GM12864 (cell line): ENCODE measurements around the gene ZDHHC7.

ENCODE experiments used
- DNase-seq: peaks from one replicate; pipeline ENCODE4 v3.0.0-alpha.2; 2011; ENCODE audit warnings: low read depth
- H3K4me3 ChIP-seq: 2 replicates; pipeline ENCODE4 v1.5.1; 2011; ENCODE audit warnings: mild to moderate bottlenecking, low read depth, low read length, control low read depth
- TF ChIP-seq, protein P1 (sequence below): IDR thresholded peaks from 2 replicates; pipeline ENCODE4 v1.5.1; 2011; ENCODE audit warnings: low read depth, mild to moderate bottlenecking, moderate library complexity, low read length, control low read depth, inconsistent platforms; ENCODE audit errors: missing control alignments

The ZDHHC7 gene

DNA sequence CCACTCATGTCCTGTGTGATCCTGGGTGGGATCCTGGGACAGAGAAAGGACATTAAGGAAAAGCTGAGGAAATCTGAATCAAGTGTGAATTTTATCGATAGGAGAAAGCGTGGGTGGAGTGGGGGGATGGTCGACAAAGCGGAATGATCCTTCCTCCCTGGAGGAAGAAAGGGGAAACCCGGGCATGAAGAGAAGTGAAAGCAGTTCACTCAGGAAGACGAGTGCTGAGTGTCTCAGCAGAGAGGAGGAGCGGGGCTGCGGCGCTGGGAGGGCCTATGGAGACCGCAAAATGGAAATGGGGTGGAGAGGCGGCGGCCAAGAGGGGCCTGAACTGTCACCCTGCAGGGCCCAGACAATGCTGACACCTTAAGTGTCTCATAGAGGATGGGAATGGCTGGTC, 8.7 kb downstream of the ZDHHC7 start:
- no peak for DNase-seq
- H3K4me3 ChIP-seq = peak overlapping the region; percentile 25; the same call in 1 of the 2 replicates
- TF ChIP-seq, protein P1, sequence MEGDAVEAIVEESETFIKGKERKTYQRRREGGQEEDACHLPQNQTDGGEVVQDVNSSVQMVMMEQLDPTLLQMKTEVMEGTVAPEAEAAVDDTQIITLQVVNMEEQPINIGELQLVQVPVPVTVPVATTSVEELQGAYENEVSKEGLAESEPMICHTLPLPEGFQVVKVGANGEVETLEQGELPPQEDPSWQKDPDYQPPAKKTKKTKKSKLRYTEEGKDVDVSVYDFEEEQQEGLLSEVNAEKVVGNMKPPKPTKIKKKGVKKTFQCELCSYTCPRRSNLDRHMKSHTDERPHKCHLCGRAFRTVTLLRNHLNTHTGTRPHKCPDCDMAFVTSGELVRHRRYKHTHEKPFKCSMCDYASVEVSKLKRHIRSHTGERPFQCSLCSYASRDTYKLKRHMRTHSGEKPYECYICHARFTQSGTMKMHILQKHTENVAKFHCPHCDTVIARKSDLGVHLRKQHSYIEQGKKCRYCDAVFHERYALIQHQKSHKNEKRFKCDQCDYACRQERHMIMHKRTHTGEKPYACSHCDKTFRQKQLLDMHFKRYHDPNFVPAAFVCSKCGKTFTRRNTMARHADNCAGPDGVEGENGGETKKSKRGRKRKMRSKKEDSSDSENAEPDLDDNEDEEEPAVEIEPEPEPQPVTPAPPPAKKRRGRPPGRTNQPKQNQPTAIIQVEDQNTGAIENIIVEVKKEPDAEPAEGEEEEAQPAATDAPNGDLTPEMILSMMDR = no peak

DNA sequence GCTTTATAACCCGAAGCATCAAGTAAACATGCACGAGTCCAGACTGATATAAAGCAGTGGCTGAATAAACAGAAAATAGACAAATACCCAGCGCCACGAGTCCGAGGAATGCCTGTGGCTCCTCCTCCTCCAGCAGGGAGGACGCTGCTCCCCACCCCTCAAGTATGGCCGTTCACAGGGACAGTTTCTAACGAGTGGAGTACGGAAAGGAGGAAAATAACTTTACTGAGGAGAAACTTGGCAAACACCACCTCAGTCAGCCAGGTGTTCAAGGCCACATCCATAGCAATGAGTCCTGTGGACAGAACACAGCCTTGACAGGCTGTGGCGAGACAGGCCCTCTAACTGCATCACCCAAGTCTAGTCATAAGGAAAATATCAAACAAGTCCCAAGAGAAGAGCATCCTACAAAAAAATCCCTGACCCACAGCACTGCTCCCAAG, 9.2 kb downstream of the ZDHHC7 start:
- no peak for DNase-seq
- peak overlapping the region; percentile 24; the same call in 1 of the 2 replicates for H3K4me3 ChIP-seq
- TF ChIP-seq, protein P1 = no peak

DNA sequence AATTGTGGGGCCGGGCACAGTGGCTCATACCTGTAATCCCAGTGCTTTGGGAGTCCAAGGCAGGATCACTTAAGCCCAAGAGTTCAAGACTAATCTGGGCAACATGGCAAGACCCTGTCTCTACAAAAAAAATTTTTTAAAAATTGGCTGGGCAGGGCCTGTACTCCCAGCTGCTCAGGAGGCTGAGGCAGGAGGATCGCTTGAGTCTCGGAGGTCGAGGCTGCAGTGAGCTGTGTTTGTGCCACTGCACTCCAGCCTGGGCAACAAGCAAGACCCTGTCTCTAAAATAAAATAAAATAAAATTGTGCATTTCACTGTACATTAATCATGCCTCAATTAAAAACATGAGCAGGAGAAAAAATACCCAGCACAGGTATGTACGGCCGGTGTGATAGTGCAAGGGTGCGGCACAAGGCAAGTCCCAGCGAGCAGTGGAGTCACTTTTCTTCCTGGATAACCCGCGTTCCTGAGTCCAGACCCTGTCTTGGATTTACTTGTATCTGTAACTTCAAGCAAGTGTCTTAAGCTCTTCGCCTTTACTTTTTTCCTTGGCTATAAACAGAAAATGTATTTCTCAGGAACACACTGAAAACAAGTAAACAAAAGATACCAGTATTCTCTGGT, 11.4 kb downstream of the ZDHHC7 start:
- TF ChIP-seq, protein P1 = no peak

DNA sequence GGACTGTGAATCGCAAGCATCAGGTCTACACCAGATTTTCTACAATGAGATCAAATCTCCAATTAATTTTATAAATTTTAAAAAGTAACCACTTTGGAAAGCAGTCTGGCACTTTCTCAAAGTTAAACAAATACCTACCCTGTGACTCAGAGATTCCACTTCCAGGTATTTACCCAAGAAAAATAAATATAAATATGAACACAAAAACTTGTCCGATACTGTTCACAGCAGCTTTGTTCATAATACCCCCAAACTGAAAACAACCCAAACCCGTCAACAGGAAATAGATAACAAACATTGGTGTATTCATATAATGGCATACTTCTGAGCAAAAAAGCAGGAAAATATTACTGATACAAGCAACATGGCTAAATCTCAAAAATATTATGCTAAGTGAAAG, 12.1 kb downstream of the ZDHHC7 start:
- DNase-seq = no peak
- TF ChIP-seq, protein P1 = no peak
- H3K4me3 ChIP-seq = no peak overlapping the region

More for the DNA sequence above, 11.4 kb downstream of the ZDHHC7 start:
- no peak for DNase-seq
- H3K4me3 ChIP-seq = no peak overlapping the region

DNA sequence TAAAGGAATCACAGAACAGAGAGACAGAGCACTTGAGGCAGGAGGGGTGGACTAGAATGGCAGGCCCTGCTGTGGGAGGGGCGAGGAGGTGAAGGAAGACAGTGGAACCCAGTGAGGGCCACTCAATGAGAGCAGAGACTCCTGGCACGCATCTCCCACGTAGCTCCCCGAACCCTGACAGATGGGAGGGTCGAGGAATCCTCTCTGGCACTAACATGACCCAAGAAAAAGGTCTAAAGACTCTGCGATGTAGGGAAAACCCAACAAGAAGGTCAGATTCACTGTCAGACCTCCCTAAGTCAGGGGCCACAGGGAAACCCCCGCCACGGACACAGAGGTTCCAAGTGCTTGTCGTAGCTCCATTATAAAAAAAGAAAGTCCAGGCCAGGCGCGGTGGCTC, 15.0 kb downstream of the ZDHHC7 start:
- TF ChIP-seq, protein P1 = no peak
- DNase-seq = no peak
- no peak overlapping the region for H3K4me3 ChIP-seq

DNA sequence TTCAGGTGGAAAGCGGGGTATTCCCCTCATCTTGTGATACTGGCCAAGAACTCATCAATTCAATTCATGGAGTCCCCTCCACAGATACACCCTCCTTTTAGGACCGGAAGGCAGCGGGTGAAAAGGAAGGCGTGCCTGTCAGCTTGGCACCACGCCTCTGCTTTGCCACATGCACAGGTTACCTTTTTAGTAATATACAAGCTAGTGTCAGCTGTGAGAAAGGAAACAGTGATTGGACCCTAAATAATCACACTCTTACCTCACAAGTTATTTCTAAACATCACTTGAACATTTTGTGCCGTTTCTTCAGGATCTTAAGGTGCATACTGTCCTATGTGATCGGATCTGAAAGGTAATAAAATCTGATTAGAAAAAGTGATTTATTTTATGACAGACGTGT, 15.7 kb downstream of the ZDHHC7 start:
- no peak for DNase-seq
- TF ChIP-seq, protein P1 = no peak
- no peak overlapping the region for H3K4me3 ChIP-seq

DNA sequence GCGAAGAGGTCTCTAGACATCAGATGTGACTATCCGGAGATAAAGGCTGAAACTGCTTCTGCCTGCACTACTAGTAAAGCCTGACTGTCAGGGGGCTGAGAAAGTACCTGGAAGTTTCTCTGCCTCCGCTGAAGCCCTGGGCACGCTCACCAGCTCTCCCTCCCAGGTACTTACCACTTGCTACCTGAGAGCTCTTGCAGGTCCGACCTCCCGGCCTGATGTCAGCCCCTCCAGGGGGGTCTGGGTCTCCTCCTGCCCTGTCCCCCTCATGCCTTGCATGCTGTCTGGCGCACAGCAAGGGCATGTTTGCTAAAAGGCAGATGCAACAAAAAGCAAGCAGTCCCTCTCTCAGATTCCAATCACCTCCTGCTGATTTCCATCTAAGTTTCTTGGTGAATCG, 17.4 kb downstream of the ZDHHC7 start:
- no peak for DNase-seq
- TF ChIP-seq, protein P1 = no peak
- H3K4me3 ChIP-seq = no peak overlapping the region
